Measurements from ENCODE around the gene TRRAP.

Gene TRRAP

DNA sequence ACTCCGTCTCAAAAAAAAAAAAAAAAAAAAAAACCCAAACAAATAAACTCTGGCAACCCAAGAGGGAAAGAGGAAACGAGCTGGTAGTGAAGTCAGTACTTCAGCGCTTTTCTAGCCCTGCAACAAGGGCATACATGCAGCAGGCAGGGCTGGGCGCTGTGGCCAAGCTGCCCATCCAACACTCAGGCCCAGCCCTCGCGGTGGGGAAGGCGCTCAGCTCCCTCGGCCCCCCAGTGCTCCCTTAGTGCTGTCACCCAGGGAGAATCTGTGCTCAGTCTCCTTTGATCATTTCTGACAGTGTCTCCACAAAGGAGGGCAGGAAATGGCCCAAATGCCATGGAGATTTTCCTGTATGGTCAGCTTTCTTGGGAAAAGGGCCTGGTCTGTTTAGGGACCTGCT, 168.4 kb downstream of the TRRAP start:
- no peaks in the 10 kb centered on the region for H3K27me3 ChIP-seq
- H3K4me3 ChIP-seq (ENCODE audit: low read depth in 1 of 2, low read length in 1 of 2), result no peak overlapping the region
- H3K36me3 ChIP-seq, result peaks cover 99% of the 10 kb centered on the region
- no peak overlapping the region for H3K27ac ChIP-seq
- H3K9me3 ChIP-seq, result no peaks in the 10 kb centered on the region
- TF ChIP-seq, protein P1, sequence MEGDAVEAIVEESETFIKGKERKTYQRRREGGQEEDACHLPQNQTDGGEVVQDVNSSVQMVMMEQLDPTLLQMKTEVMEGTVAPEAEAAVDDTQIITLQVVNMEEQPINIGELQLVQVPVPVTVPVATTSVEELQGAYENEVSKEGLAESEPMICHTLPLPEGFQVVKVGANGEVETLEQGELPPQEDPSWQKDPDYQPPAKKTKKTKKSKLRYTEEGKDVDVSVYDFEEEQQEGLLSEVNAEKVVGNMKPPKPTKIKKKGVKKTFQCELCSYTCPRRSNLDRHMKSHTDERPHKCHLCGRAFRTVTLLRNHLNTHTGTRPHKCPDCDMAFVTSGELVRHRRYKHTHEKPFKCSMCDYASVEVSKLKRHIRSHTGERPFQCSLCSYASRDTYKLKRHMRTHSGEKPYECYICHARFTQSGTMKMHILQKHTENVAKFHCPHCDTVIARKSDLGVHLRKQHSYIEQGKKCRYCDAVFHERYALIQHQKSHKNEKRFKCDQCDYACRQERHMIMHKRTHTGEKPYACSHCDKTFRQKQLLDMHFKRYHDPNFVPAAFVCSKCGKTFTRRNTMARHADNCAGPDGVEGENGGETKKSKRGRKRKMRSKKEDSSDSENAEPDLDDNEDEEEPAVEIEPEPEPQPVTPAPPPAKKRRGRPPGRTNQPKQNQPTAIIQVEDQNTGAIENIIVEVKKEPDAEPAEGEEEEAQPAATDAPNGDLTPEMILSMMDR (IDR thresholded peaks at IDR 0.05), result no peak
- no peaks in the 10 kb centered on the region for H3K4me1 ChIP-seq (ENCODE audit: control insufficient read depth in 1 of 2, insufficient read depth in 1 of 2, low read depth in 1 of 2, low read length in 1 of 2)

DNA sequence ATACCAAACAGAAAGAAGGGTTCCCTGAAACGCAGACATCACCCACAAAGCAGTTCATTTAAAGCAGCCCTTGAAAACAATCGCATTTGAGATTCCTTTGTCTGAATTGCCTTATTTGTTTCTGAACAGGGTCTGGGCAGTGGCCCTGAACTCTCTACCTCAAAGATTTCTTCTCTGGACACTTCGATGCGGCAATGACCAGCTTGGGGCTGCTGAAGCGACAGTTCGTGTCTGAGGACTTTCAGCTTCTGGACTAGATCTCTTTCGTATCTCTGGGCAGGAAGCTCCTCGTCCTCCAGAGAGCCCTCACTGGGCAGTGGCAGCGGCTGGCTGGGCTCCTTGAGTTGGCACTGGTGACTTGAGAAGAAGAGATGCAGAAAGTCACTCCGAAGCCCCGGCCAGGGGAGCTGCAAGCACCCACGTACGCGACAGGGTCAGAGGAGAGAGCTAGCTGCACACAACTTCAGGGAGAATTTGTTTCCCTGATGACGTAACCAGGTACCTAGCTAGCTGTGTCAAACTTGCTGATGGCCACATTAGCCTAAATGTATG, 169.3 kb downstream of the TRRAP start:
- Histone ChIP-seq H3K27ac (no peak overlapping the region), H3K4me3 (ENCODE audit: low read depth in 1 of 2, low read length in 1 of 2) (no peak overlapping the region), H3K36me3 (peaks cover 99% of the 10 kb centered on the region), H3K27me3 (no peaks in the 10 kb centered on the region), H3K9me3 (no peaks in the 10 kb centered on the region), H3K4me1 (ENCODE audit: control insufficient read depth in 1 of 2, insufficient read depth in 1 of 2, low read depth in 1 of 2, low read length in 1 of 2) (no peaks in the 10 kb centered on the region)
- TF ChIP-seq, protein P1 (IDR thresholded peaks at IDR 0.05), result no peak

DNA sequence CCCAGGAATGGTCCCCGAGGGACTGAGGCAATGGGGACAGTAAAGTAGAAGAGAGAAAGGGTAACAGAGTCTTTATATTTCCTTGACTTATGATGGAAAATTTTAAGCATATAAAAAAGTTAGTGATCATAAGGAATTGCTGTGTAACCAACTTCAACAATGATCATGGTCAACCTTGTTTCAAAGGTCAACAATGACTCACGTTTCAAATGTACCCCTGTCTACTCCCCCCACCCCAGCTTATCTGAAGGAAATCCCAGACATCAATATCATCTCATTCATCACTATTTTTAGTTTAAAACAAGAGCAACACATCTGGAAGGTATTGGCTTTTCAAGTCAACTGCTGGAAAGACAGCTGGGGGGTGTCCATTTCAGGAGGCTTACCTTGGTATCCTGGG, 172.6 kb downstream of the TRRAP start:
- H3K27ac ChIP-seq, result no peak overlapping the region
- peaks cover 98% of the 10 kb centered on the region for H3K36me3 ChIP-seq

DNA sequence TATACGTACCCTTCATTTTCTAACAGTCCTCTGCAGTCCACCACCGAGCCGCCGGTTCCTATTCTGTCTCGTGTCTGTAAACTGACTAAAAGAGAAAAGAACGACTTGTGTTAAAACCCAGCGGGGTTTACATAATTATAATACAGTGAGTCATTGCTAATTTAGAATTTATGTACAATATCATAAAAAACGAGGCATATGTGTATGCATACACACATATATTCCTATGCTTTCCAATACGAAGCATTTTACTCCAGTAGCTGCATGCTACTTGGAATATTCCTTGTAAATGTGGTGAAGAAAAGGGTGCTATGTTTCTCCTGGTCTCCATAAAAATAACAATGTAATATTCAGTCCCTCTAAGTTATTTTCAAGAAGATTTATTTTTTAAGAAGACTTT, 176.4 kb downstream of the TRRAP start:
- Histone ChIP-seq H3K4me3 (ENCODE audit: low read depth in 1 of 2, low read length in 1 of 2) (no peak overlapping the region), H3K36me3 (peaks cover 85% of the 10 kb centered on the region), H3K9me3 (no peaks in the 10 kb centered on the region), H3K27me3 (no peaks in the 10 kb centered on the region), H3K4me1 (ENCODE audit: control insufficient read depth in 1 of 2, insufficient read depth in 1 of 2, low read depth in 1 of 2, low read length in 1 of 2) (no peaks in the 10 kb centered on the region), H3K27ac (no peak overlapping the region)
- TF ChIP-seq, protein P1 (IDR thresholded peaks at IDR 0.05), result no peak

More for the DNA sequence above, 172.6 kb downstream of the TRRAP start:
- TF ChIP-seq, protein P1 (IDR thresholded peaks at IDR 0.05), result no peak
- Histone ChIP-seq H3K27me3 (no peaks in the 10 kb centered on the region), H3K4me1 (ENCODE audit: control insufficient read depth in 1 of 2, insufficient read depth in 1 of 2, low read depth in 1 of 2, low read length in 1 of 2) (no peaks in the 10 kb centered on the region), H3K4me3 (ENCODE audit: low read depth in 1 of 2, low read length in 1 of 2) (no peak overlapping the region), H3K9me3 (no peaks in the 10 kb centered on the region)

DNA sequence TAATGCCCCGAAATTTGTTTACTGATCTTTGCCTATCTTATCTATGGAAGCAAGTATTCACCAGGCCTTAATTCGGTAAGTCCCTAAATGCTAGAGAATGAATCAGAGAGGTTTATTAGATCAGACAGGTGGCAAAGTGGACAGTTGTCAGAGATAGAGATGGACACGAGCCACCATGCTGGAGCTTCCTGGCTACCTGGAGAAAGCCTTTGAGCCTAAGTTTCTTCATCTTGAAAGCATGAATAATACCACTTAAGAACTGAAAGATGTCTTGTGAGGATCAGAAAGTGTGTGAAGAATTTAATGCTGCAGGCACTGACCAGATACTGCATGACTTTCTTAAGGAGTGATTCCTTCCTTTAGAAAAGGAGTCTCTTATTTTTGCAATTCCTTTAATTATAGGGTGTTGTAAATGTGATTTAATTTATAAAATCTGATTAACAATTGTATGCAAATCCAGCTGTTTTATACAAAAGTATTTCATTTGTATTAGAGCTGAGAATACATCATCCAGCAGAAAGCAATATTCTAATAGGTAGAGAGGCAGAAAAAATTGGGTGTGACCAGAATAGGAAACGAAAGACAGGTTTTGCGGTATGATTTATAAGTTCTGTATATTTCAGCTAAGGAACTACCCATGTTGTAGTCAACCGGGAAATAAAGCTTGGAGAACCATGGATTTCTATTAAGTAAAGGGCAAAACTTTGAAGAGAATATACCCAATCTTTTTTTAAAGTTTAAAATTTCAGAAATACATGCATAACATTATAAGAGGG, 182.9 kb downstream of the TRRAP start:
- no peak overlapping the region for H3K4me3 ChIP-seq (ENCODE audit: low read depth in 1 of 2, low read length in 1 of 2)
- no peak overlapping the region for H3K27ac ChIP-seq
- H3K27me3 ChIP-seq, result no peaks in the 10 kb centered on the region
- TF ChIP-seq, protein P1 (IDR thresholded peaks at IDR 0.05), result no peak
- no peaks in the 10 kb centered on the region for H3K9me3 ChIP-seq
- H3K36me3 ChIP-seq, result peaks cover 26% of the 10 kb centered on the region
- no peaks in the 10 kb centered on the region for H3K4me1 ChIP-seq (ENCODE audit: control insufficient read depth in 1 of 2, insufficient read depth in 1 of 2, low read depth in 1 of 2, low read length in 1 of 2)
